SJSA1 (cell line): ENCODE data around the gene BAAT. TPM values are rescaled to one million over a fixed set of nuclear protein-coding genes. Genes with fewer than 3 reads are reported as not detected.
"Not testable (repeated sequence)": the region's sequence is repeated elsewhere in the genome, so short reads cannot be mapped to it uniquely, and the experiment has no call there.

Source experiments
- DNase-seq, 2 experiments: peaks; one replicate each; pipeline ENCODE4 v3.0.0-alpha.2; 2015 to 2020; ENCODE audit warnings: low spot score in 2 of 2, low read depth in 1 of 2
- H3K27ac ChIP-seq: fragments of 250-450 bp; sonication (Bioruptor Pico); 2 replicates; pipeline ENCODE4 v1.5.1; 2020; ENCODE audit warnings: mild to moderate bottlenecking, moderate library complexity
- H3K27me3 ChIP-seq: fragments of 250-450 bp; sonication (Bioruptor Pico); replicated peaks from 2 replicates; pipeline ENCODE4 v1.5.1; 2020; ENCODE audit warnings: mild to moderate bottlenecking, moderate library complexity
- H3K36me3 ChIP-seq: fragments of 250-450 bp; sonication (Bioruptor Pico); 2 replicates; pipeline ENCODE4 v1.5.1; 2020; ENCODE audit warnings: mild to moderate bottlenecking
- H3K4me1 ChIP-seq: fragments of 250-450 bp; sonication (Bioruptor Pico); replicated peaks from 2 replicates; pipeline ENCODE4 v1.6.1; 2021; ENCODE audit warnings: mild to moderate bottlenecking
- H3K4me3 ChIP-seq: fragments of 250-450 bp; sonication (Bioruptor Pico); 2 replicates; pipeline ENCODE4 v1.5.1; 2020; ENCODE audit warnings: mild to moderate bottlenecking
- H3K9me3 ChIP-seq: fragments of 250-450 bp; sonication (Bioruptor Pico); replicated peaks from 2 replicates; pipeline ENCODE4 v1.5.1; 2020; ENCODE audit warnings: mild to moderate bottlenecking
- total RNA-seq: library from RNA; depleted of rRNA; stranded (reverse); fragments of >200 nt; shearing (Covaris generic); gene quantifications from 2 replicates; pipeline ENCODE4 v1.2.3, GENCODE V29; 2014

Gene BAAT
- total RNA-seq, 1 experiment from 2014 or later: not detected

- no peak for DNase-seq
- Histone ChIP-seq H3K36me3 (no peaks in the 10 kb centered on the region), H3K4me1 (no peaks in the 10 kb centered on the region), H3K4me3 (no peak overlapping the region), H3K27ac (no peak overlapping the region), H3K27me3 (no peaks in the 10 kb centered on the region; the same call in 1 of the 2 replicates), H3K9me3 (no peaks in the 10 kb centered on the region)
Observed at GRCh38 chr9:101333926-101334702, 50.7 kb downstream of the BAAT start.

GRCh38 chr9:101333490-101333889 lies 51.3 kb downstream of the BAAT start:
- Histone ChIP-seq H3K27ac (no peak overlapping the region), H3K4me1 (no peaks in the 10 kb centered on the region), H3K9me3 (no peaks in the 10 kb centered on the region), H3K4me3 (no peak overlapping the region), H3K36me3 (no peaks in the 10 kb centered on the region), H3K27me3 (no peaks in the 10 kb centered on the region; the same call in 1 of the 2 replicates)
- no peak for DNase-seq

GRCh38 chr9:101332362-101332761 lies 52.4 kb downstream of the BAAT start:
- H3K4me1 ChIP-seq: no peaks in the 10 kb centered on the region
- H3K27me3 ChIP-seq: no peaks in the 10 kb centered on the region; the same call in 1 of the 2 replicates
- H3K9me3 ChIP-seq: no peaks in the 10 kb centered on the region
- H3K36me3 ChIP-seq: no peaks in the 10 kb centered on the region
- H3K4me3 ChIP-seq: no peak overlapping the region
- no peak for DNase-seq
- H3K27ac ChIP-seq: no peak overlapping the region

- not testable (repeated sequence) for H3K27me3 ChIP-seq, H3K9me3 ChIP-seq, DNase-seq, H3K36me3 ChIP-seq, H3K4me1 ChIP-seq, H3K4me3 ChIP-seq, H3K27ac ChIP-seq
Observed at GRCh38 chr9:101327422-101327909, 57.3 kb downstream of the BAAT start.

- H3K27ac ChIP-seq: no peak overlapping the region
- H3K9me3 ChIP-seq: no peaks in the 10 kb centered on the region
- no peaks in the 10 kb centered on the region for H3K36me3 ChIP-seq
- no peaks in the 10 kb centered on the region for H3K4me1 ChIP-seq
- DNase-seq: no peak
- H3K4me3 ChIP-seq: no peak overlapping the region
- no peaks in the 10 kb centered on the region for H3K27me3 ChIP-seq
Observed at GRCh38 chr9:101326501-101326900, 58.3 kb downstream of the BAAT start.

- DNase-seq: no peak
- H3K4me1 ChIP-seq: no peaks in the 10 kb centered on the region
- H3K27me3 ChIP-seq: no peaks in the 10 kb centered on the region
- no peak overlapping the region for H3K27ac ChIP-seq
- H3K9me3 ChIP-seq: no peaks in the 10 kb centered on the region
- H3K36me3 ChIP-seq: no peaks in the 10 kb centered on the region
- no peak overlapping the region for H3K4me3 ChIP-seq
Observed at GRCh38 chr9:101326035-101326434, 58.8 kb downstream of the BAAT start.

- DNase-seq: no peak
- Histone ChIP-seq H3K9me3 (no peaks in the 10 kb centered on the region), H3K27ac (no peak overlapping the region), H3K27me3 (no peaks in the 10 kb centered on the region), H3K36me3 (no peaks in the 10 kb centered on the region), H3K4me3 (no peak overlapping the region), H3K4me1 (no peaks in the 10 kb centered on the region)
Observed at GRCh38 chr9:101325053-101325452, 59.8 kb downstream of the BAAT start.

- H3K27ac ChIP-seq: no peak overlapping the region
- H3K27me3 ChIP-seq: no peaks in the 10 kb centered on the region
- H3K4me3 ChIP-seq: no peak overlapping the region
- H3K4me1 ChIP-seq: no peaks in the 10 kb centered on the region
- DNase-seq: no peak
- no peaks in the 10 kb centered on the region for H3K9me3 ChIP-seq
- no peaks in the 10 kb centered on the region for H3K36me3 ChIP-seq
Observed at GRCh38 chr9:101324245-101324804, 60.5 kb downstream of the BAAT start.

- Histone ChIP-seq H3K4me1 (no peaks in the 10 kb centered on the region), H3K9me3 (no peaks in the 10 kb centered on the region), H3K4me3 (no peak overlapping the region), H3K36me3 (no peaks in the 10 kb centered on the region), H3K27me3 (no peaks in the 10 kb centered on the region), H3K27ac (no peak overlapping the region)
- DNase-seq: no peak
Observed at GRCh38 chr9:101323129-101323528, 61.7 kb downstream of the BAAT start.

GRCh38 chr9:101317735-101318134 lies 67.1 kb downstream of the BAAT start:
- Histone ChIP-seq H3K9me3 (no peaks in the 10 kb centered on the region), H3K27me3 (no peaks in the 10 kb centered on the region), H3K4me1 (no peaks in the 10 kb centered on the region), H3K36me3 (no peaks in the 10 kb centered on the region), H3K27ac (no peak overlapping the region), H3K4me3 (no peak overlapping the region)
- DNase-seq: no peak

- Histone ChIP-seq H3K36me3 (no peaks in the 10 kb centered on the region), H3K27ac (no peak overlapping the region), H3K27me3 (no peaks in the 10 kb centered on the region), H3K4me1 (no peaks in the 10 kb centered on the region), H3K9me3 (no peaks in the 10 kb centered on the region), H3K4me3 (no peak overlapping the region)
- no peak for DNase-seq
Observed at GRCh38 chr9:101315112-101315450, 69.7 kb downstream of the BAAT start.

GRCh38 chr9:101312661-101313060 lies 72.1 kb downstream of the BAAT start:
- no peaks in the 10 kb centered on the region for H3K36me3 ChIP-seq
- no peaks in the 10 kb centered on the region for H3K9me3 ChIP-seq
- no peaks in the 10 kb centered on the region for H3K27me3 ChIP-seq
- no peak overlapping the region for H3K4me3 ChIP-seq
- no peak overlapping the region for H3K27ac ChIP-seq
- DNase-seq: no peak
- H3K4me1 ChIP-seq: no peaks in the 10 kb centered on the region

- Histone ChIP-seq H3K27ac (no peak overlapping the region), H3K4me1 (no peaks in the 10 kb centered on the region), H3K9me3 (no peaks in the 10 kb centered on the region), H3K36me3 (no peaks in the 10 kb centered on the region), H3K4me3 (no peak overlapping the region), H3K27me3 (no peaks in the 10 kb centered on the region)
- peak in 1 of 2 experiments; percentile 31 for DNase-seq
Observed at GRCh38 chr9:101311758-101312420, 72.9 kb downstream of the BAAT start.

GRCh38 chr9:101311191-101311590 lies 73.6 kb downstream of the BAAT start:
- H3K4me3 ChIP-seq: no peak overlapping the region
- no peaks in the 10 kb centered on the region for H3K9me3 ChIP-seq
- no peaks in the 10 kb centered on the region for H3K4me1 ChIP-seq
- H3K27me3 ChIP-seq: no peaks in the 10 kb centered on the region
- H3K27ac ChIP-seq: no peak overlapping the region
- no peaks in the 10 kb centered on the region for H3K36me3 ChIP-seq
- no peak for DNase-seq
